GM12878 (cell line): ENCODE measurements around the gene SRI. TPM values are rescaled to one million over a fixed set of nuclear protein-coding genes. Genes with fewer than 3 reads are reported as not detected.

Experiments used
- CREB1 ChIP-seq: IDR thresholded peaks from 2 replicates; pipeline ENCODE4 v1.6.1; 2012; ENCODE audit warnings: low read depth, mild to moderate bottlenecking, inconsistent platforms
- CTCF ChIP-seq, 3 experiments: IDR thresholded peaks in 2 of 3; conservative IDR thresholded peaks in 1 of 3; 2 replicates each; pipeline ENCODE4 v1.5.1; 2011; ENCODE audit warnings: low read depth in 3 of 3, low read length in 3 of 3, mild to moderate bottlenecking in 3 of 3, control low read depth in 2 of 3, moderate library complexity in 2 of 3, inconsistent platforms in 1 of 3, mixed read lengths in 1 of 3; ENCODE audit not compliant: control insufficient read depth in 2 of 3, insufficient read depth in 1 of 3; ENCODE audit errors: extremely low read depth in 1 of 3
- EGR1 ChIP-seq, 2 experiments: IDR thresholded peaks; 1 replicate in 1 of 2; 2 replicates in 1 of 2; pipeline ENCODE4 v1.6.1; 2011 to 2012; ENCODE audit warnings: low read depth in 2 of 2, low read length in 2 of 2, borderline replicate concordance in 1 of 2, mild to moderate bottlenecking in 1 of 2, moderate library complexity in 1 of 2
- ETV6 ChIP-seq, 2 experiments: fragments of 450-650 bp in 1 of 2; IDR thresholded peaks in 1 of 2; conservative IDR thresholded peaks in 1 of 2; 2 replicates each; pipeline ENCODE4 v1.6.1; 2014; ENCODE audit warnings: antibody characterized with exemption in 1 of 2, borderline replicate concordance in 1 of 2, low read depth in 1 of 2, mild to moderate bottlenecking in 1 of 2, moderate library complexity in 1 of 2
- FOS ChIP-seq: IDR thresholded peaks from 3 replicates; pipeline ENCODE4 v1.6.1; 2011; ENCODE audit warnings: borderline replicate concordance; ENCODE audit not compliant: insufficient read length; ENCODE audit errors: extremely low read depth
- HDAC2 ChIP-seq: fragments of 200-600 bp; sonication (generic); IDR thresholded peaks from 2 replicates; pipeline ENCODE4 v1.6.1; 2017
- HDAC6 ChIP-seq: fragments of 200-600 bp; sonication (generic); IDR thresholded peaks from one replicate; pipeline ENCODE4 v1.8.0; 2017; ENCODE audit warnings: antibody characterized with exemption; ENCODE audit not compliant: unreplicated experiment
- HDGF ChIP-seq: fragments of 450-650 bp; IDR thresholded peaks from 2 replicates; pipeline ENCODE4 v1.6.1; 2016; ENCODE audit warnings: antibody characterized with exemption
- HSF1 ChIP-seq: fragments of 150-350 bp; IDR thresholded peaks from 2 replicates; pipeline ENCODE4 v1.6.1; 2014; ENCODE audit warnings: mild to moderate bottlenecking, low read depth, low read length
- MTA3 ChIP-seq: IDR thresholded peaks from 2 replicates; pipeline ENCODE4 v1.6.1; 2012; ENCODE audit warnings: low read length, inconsistent platforms, borderline replicate concordance
- MYB ChIP-seq: fragments of 150-350 bp; IDR thresholded peaks from 2 replicates; pipeline ENCODE4 v1.6.1; 2014; ENCODE audit warnings: mild to moderate bottlenecking, low read depth, low read length, borderline replicate concordance
- NFYB ChIP-seq: IDR thresholded peaks from 2 replicates; pipeline ENCODE4 v1.6.1; 2011; ENCODE audit warnings: low read depth, mild to moderate bottlenecking, low read length, improper control_type of control experiment, moderate library complexity; ENCODE audit not compliant: insufficient read depth
- NR2C1 ChIP-seq: fragments of 450-650 bp; IDR thresholded peaks from 2 replicates; pipeline ENCODE4 v1.6.1; 2017; ENCODE audit warnings: antibody characterized with exemption, mild to moderate bottlenecking, moderate library complexity
- RB1 ChIP-seq: fragments of 450-650 bp; formaldehyde crosslinking; IDR thresholded peaks from 2 replicates; pipeline ENCODE4 v1.6.1; 2017; ENCODE audit warnings: mild to moderate bottlenecking, borderline replicate concordance
- RBBP5 ChIP-seq: fragments of 200-600 bp; sonication (generic); conservative IDR thresholded peaks from 2 replicates; pipeline ENCODE4 v1.6.1; 2016
- RUNX3 ChIP-seq: IDR thresholded peaks from 2 replicates; pipeline ENCODE4 v1.6.1; 2012; ENCODE audit warnings: low read length, inconsistent platforms
- SIX5 ChIP-seq: IDR thresholded peaks from 2 replicates; pipeline ENCODE4 v1.6.1; 2011; ENCODE audit warnings: mild to moderate bottlenecking, low read depth, low read length, moderate library complexity; ENCODE audit not compliant: severe bottlenecking
- SKIL ChIP-seq: fragments of 450-650 bp; IDR thresholded peaks from 2 replicates; pipeline ENCODE4 v1.6.1; 2017; ENCODE audit warnings: mild to moderate bottlenecking, low read depth, inconsistent platforms; ENCODE audit not compliant: poor library complexity, severe bottlenecking
- SUZ12 ChIP-seq: fragments of 200-600 bp; sonication (generic); IDR thresholded peaks from one replicate; pipeline ENCODE4 v1.6.1; 2018; ENCODE audit warnings: antibody characterized with exemption, mild to moderate bottlenecking; ENCODE audit not compliant: unreplicated experiment
- TAF1 ChIP-seq: IDR thresholded peaks from 2 replicates; pipeline ENCODE4 v1.6.1; 2011; ENCODE audit warnings: mild to moderate bottlenecking, low read depth, low read length, borderline replicate concordance
- ZNF384 ChIP-seq: IDR thresholded peaks from 2 replicates; pipeline ENCODE4 v1.6.1; 2012; ENCODE audit warnings: low read depth, mild to moderate bottlenecking, low read length, improper control_type of control experiment, borderline replicate concordance
- polyA plus RNA-seq, 11 experiments: library from polyadenylated mRNA; depleted of rRNA in 4 of 11; unstranded in 6 of 11; stranded (reverse) in 5 of 11; fragments of >200 nt; fragmentation: Nextera tagmentation in 4 of 11; fragmentation: Illumina TruSeq in 1 of 11; extraction: Ambion mirVana in 4 of 11; extraction: Trizol in 1 of 11; gene quantifications; 1 replicate in 1 of 11; 2 replicates in 10 of 11; pipeline versions ENCODE4 v1.2.1 to v1.2.3, GENCODE V29; 2011 to 2016; ENCODE audit warnings: inconsistent platforms in 2 of 11, missing spikeins in 2 of 11, low read depth in 1 of 11
- total RNA-seq, 4 experiments: library from RNA; depleted of rRNA in 3 of 4; stranded (reverse); fragments of >200 nt in 3 of 4; fragmentation: Illumina TruSeq in 1 of 4; extraction: Trizol in 1 of 4; gene quantifications; 2 replicates each; pipeline versions ENCODE4 v1.2.1 to v1.2.3, GENCODE V29; 2013 to 2021
- TF ChIP-seq, protein P1 (sequence below): IDR thresholded peaks from 2 replicates; pipeline ENCODE4 v1.6.1; 2012; ENCODE audit warnings: low read depth, low read length, improper control_type of control experiment

Gene SRI
- total and polyA plus RNA-seq, 10 of the 15 experiments (the other 5 are each of a cell fraction or from before 2014, with no cell fraction given) = 94.7 to 588 (median 242) TPM

- TF ChIP-seq, protein P1, sequence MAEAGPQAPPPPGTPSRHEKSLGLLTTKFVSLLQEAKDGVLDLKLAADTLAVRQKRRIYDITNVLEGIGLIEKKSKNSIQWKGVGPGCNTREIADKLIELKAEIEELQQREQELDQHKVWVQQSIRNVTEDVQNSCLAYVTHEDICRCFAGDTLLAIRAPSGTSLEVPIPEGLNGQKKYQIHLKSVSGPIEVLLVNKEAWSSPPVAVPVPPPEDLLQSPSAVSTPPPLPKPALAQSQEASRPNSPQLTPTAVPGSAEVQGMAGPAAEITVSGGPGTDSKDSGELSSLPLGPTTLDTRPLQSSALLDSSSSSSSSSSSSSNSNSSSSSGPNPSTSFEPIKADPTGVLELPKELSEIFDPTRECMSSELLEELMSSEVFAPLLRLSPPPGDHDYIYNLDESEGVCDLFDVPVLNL = no peak
- no peak for TF ChIP-seq NFYB
- TF ChIP-seq MTA3 = peak; percentile 48; the same call in 1 of the 2 replicates
- peak; percentile 80 for TF ChIP-seq NR2C1
- peak; percentile 95 for TF ChIP-seq SKIL
- no peak for TF ChIP-seq FOS
- no peak for TF ChIP-seq CTCF (IDR thresholded peaks at IDR 0.05 in 2 of 3, conservative IDR thresholded peaks at IDR 0.05 in 1 of 3; ENCODE audit: control insufficient read depth in 2 of 3, extremely low read depth in 1 of 3, insufficient read depth in 1 of 3, low read depth in 3 of 3, low read length in 3 of 3)
- TF ChIP-seq HSF1 = no peak
- no peak; the same call in 1 of the 2 replicates for TF ChIP-seq MYB
- no peak for TF ChIP-seq TAF1
- no peak for TF ChIP-seq EGR1 (IDR thresholded peaks at IDR 0.05; ENCODE audit: borderline replicate concordance in 1 of 2, low read depth in 2 of 2, low read length in 2 of 2)
- TF ChIP-seq HDAC6 = no peak
- peak in 1 of 2 experiments; percentile 64; a peak in 1 of 4 replicates for TF ChIP-seq ETV6 (conservative IDR thresholded peaks at IDR 0.05 in 1 of 2, IDR thresholded peaks at IDR 0.05 in 1 of 2; ENCODE audit: borderline replicate concordance in 1 of 2, low read depth in 1 of 2)
- peak; percentile 79 for TF ChIP-seq RUNX3
- TF ChIP-seq SUZ12 = no peak
- 0 out of 2 replicates have a peak, but pooled peaks have one; percentile 35 for TF ChIP-seq RB1
- no peak for TF ChIP-seq RBBP5
- no peak for TF ChIP-seq ZNF384
- peak; percentile 47; the same call in 1 of the 2 replicates for TF ChIP-seq HDGF
- TF ChIP-seq HDAC2 = no peak
- TF ChIP-seq CREB1 = peak; percentile 50
- TF ChIP-seq SIX5 = no peak
Observed at GRCh38 chr7:88217675-88218428, 2.0 kb downstream of the SRI start (continued).
